ENCODE measurements around the gene RAB6D. TPM values are rescaled to one million over a fixed set of nuclear protein-coding genes. Genes with fewer than 3 reads are reported as not detected.
"Not testable (repeated sequence)": the region's sequence is repeated elsewhere in the genome, so short reads cannot be mapped to it uniquely, and the experiment has no call there.

Gene RAB6D
- total RNA-seq, 2 donors from 2014 or later, result 0.68 to 0.77 TPM

DNA sequence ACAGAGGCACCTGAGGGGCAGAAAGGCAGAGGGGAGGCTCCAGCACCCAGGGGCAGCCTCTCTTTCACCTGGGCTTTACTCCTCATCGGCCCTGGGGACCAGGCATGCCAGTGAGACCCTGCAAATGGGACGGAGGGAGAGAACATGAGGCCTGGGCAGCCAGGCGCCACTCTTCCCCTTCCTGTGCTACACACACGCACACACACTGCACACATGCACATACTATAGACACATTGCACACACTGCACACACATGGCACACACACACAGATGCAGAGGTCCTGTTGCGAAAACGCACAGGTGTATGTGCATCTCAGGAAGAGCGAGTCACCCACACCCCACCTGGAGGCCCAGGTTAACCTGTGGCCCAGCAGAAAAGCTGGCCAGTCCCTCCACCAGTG, 3.4 kb upstream of the RAB6D start:
- WGBS, result 91% methylated on average over 7 of the region's 7 CpGs
- H3K9me3 ChIP-seq, result no peaks in the 10 kb centered on the region
- no peaks in the 10 kb centered on the region for H3K36me3 ChIP-seq
- intact Hi-C loops (cut with DNase I), result no loop called here
- no peak for DNase-seq (ENCODE audit: low spot score)
- H3K27me3 ChIP-seq (replicated peaks; ENCODE audit: insufficient read depth), result no peaks in the 10 kb centered on the region
- H3K4me1 ChIP-seq (replicated peaks), result no peaks in the 10 kb centered on the region
- TF ChIP-seq POLR2A (IDR thresholded peaks at IDR 0.05) (no peak), POLR2AphosphoS5 (IDR thresholded peaks at IDR 0.05) (no peak)
- no peak overlapping the region for H3K27ac ChIP-seq
- no peak overlapping the region for H3K4me3 ChIP-seq

- 86% methylated on average over 5 of the region's 6 CpGs for WGBS
- H3K36me3 ChIP-seq, result no peaks in the 10 kb centered on the region
- H3K27ac ChIP-seq, result no peak overlapping the region
- no peak overlapping the region for H3K4me3 ChIP-seq
- H3K9me3 ChIP-seq, result no peaks in the 10 kb centered on the region
- intact Hi-C loops (cut with DNase I), result no loop called here
- no peaks in the 10 kb centered on the region for H3K4me1 ChIP-seq (replicated peaks)
- no peak for DNase-seq (ENCODE audit: low spot score)
- H3K27me3 ChIP-seq (replicated peaks; ENCODE audit: insufficient read depth), result no peaks in the 10 kb centered on the region
- TF ChIP-seq POLR2A (IDR thresholded peaks at IDR 0.05) (no peak), POLR2AphosphoS5 (IDR thresholded peaks at IDR 0.05) (no peak)
- TF ChIP-seq, protein P1, sequence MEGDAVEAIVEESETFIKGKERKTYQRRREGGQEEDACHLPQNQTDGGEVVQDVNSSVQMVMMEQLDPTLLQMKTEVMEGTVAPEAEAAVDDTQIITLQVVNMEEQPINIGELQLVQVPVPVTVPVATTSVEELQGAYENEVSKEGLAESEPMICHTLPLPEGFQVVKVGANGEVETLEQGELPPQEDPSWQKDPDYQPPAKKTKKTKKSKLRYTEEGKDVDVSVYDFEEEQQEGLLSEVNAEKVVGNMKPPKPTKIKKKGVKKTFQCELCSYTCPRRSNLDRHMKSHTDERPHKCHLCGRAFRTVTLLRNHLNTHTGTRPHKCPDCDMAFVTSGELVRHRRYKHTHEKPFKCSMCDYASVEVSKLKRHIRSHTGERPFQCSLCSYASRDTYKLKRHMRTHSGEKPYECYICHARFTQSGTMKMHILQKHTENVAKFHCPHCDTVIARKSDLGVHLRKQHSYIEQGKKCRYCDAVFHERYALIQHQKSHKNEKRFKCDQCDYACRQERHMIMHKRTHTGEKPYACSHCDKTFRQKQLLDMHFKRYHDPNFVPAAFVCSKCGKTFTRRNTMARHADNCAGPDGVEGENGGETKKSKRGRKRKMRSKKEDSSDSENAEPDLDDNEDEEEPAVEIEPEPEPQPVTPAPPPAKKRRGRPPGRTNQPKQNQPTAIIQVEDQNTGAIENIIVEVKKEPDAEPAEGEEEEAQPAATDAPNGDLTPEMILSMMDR (IDR thresholded peaks at IDR 0.05), result no peak
Observed at GRCh38 chr2:131366643-131367042, 2.7 kb upstream of the RAB6D start.

GRCh38 chr2:131365452-131365851, 1.5 kb upstream of the RAB6D start:
- H3K9me3 ChIP-seq, result no peaks in the 10 kb centered on the region
- H3K27me3 ChIP-seq (replicated peaks; ENCODE audit: insufficient read depth), result no peaks in the 10 kb centered on the region
- intact Hi-C loops (cut with DNase I), result no loop called here
- 88% methylated on average over 6 of the region's 6 CpGs for WGBS
- no peaks in the 10 kb centered on the region for H3K4me1 ChIP-seq (replicated peaks)
- no peak overlapping the region for H3K4me3 ChIP-seq
- DNase-seq (ENCODE audit: low spot score), result no peak
- H3K27ac ChIP-seq, result no peak overlapping the region
- no peak for TF ChIP-seq POLR2A (IDR thresholded peaks at IDR 0.05)
- TF ChIP-seq, protein P1 (IDR thresholded peaks at IDR 0.05), result no peak
- no peak for TF ChIP-seq POLR2AphosphoS5 (IDR thresholded peaks at IDR 0.05)
- H3K36me3 ChIP-seq, result no peaks in the 10 kb centered on the region

DNA sequence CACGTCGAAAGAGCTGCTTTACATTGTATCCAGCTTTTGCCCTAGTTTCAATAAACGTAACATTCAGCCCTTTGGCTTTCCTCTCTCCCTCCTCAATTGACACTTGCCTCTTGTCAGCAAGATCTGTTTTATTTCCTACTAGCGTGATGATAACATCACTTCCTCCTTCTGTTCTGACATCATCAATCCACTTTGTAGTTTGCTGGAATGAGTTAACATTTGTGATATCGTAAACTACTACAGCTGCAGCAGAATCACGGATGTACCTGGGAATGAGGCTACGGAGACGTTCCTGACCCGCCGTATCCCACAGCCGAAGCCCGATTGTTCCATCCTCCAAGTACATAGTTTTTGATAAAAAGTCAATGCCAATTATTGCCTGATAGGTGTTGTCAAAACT, 755 bp downstream of the RAB6D start:
- H3K4me1 ChIP-seq (replicated peaks); H3K4me3 ChIP-seq; H3K27ac ChIP-seq; H3K9me3 ChIP-seq; DNase-seq (ENCODE audit: low spot score); H3K36me3 ChIP-seq; H3K27me3 ChIP-seq (replicated peaks; ENCODE audit: insufficient read depth); intact Hi-C loops (cut with DNase I): not testable (repeated sequence)
- peak; percentile 17 for TF ChIP-seq POLR2AphosphoS5 (IDR thresholded peaks at IDR 0.05)
- 4% methylated on average over 3 of the region's 12 CpGs for WGBS

GRCh38 chr2:131361773-131362172, 2.2 kb downstream of the RAB6D start:
- H3K4me1 ChIP-seq (replicated peaks); H3K9me3 ChIP-seq; DNase-seq (ENCODE audit: low spot score); H3K27ac ChIP-seq; intact Hi-C loops (cut with DNase I); H3K4me3 ChIP-seq; H3K36me3 ChIP-seq; H3K27me3 ChIP-seq (replicated peaks; ENCODE audit: insufficient read depth): not testable (repeated sequence)
- WGBS, result 62% methylated on average over 4 of the region's 4 CpGs

GRCh38 chr2:131353167-131353697, 10.7 kb downstream of the RAB6D start:
- H3K9me3 ChIP-seq; H3K27me3 ChIP-seq (replicated peaks; ENCODE audit: insufficient read depth); H3K4me1 ChIP-seq (replicated peaks); intact Hi-C loops (cut with DNase I); H3K27ac ChIP-seq; H3K4me3 ChIP-seq; H3K36me3 ChIP-seq; DNase-seq (ENCODE audit: low spot score): not testable (repeated sequence)
- 13% methylated on average over 16 of the region's 46 CpGs for WGBS

- 80% methylated on average over 4 of the region's 4 CpGs for WGBS
- Histone ChIP-seq H3K36me3 (no peaks in the 10 kb centered on the region), H3K27ac (no peak overlapping the region), H3K27me3 (replicated peaks; ENCODE audit: insufficient read depth) (no peaks in the 10 kb centered on the region), H3K4me3 (no peak overlapping the region), H3K9me3 (no peaks in the 10 kb centered on the region), H3K4me1 (replicated peaks) (no peaks in the 10 kb centered on the region)
- no peak for DNase-seq (ENCODE audit: low spot score)
- intact Hi-C loops (cut with DNase I), result no loop called here
- TF ChIP-seq POLR2AphosphoS5 (IDR thresholded peaks at IDR 0.05), result no peak
- TF ChIP-seq, protein P1 (IDR thresholded peaks at IDR 0.05), result no peak
- no peak for TF ChIP-seq POLR2A (IDR thresholded peaks at IDR 0.05)
Observed at GRCh38 chr2:131349021-131349420, 14.9 kb downstream of the RAB6D start.

GRCh38 chr2:131347035-131347434, 16.9 kb downstream of the RAB6D start:
- DNase-seq (ENCODE audit: low spot score); H3K4me1 ChIP-seq (replicated peaks); H3K27ac ChIP-seq; H3K4me3 ChIP-seq; H3K27me3 ChIP-seq (replicated peaks; ENCODE audit: insufficient read depth); H3K36me3 ChIP-seq; H3K9me3 ChIP-seq; intact Hi-C loops (cut with DNase I): not testable (repeated sequence)
- 72% methylated on average over 7 of the region's 7 CpGs for WGBS

GRCh38 chr2:131339307-131339706, 24.7 kb downstream of the RAB6D start:
- intact Hi-C loops (cut with DNase I); H3K4me3 ChIP-seq; H3K9me3 ChIP-seq; H3K27me3 ChIP-seq (replicated peaks; ENCODE audit: insufficient read depth); H3K36me3 ChIP-seq; H3K4me1 ChIP-seq (replicated peaks); H3K27ac ChIP-seq; DNase-seq (ENCODE audit: low spot score): not testable (repeated sequence)
- WGBS, result 80% methylated on average over 1 of the region's 1 CpG
